ENCODE results near the gene COMMD6. TPM values are rescaled to one million over a fixed set of nuclear protein-coding genes. Genes with fewer than 3 reads are reported as not detected.

The COMMD6 gene
- total and polyA plus RNA-seq, 9 of the 15 experiments (the other 6 are each of a cell fraction or from before 2014, with no cell fraction given), result 32.6 to 116 (median 65.0) TPM

DNA sequence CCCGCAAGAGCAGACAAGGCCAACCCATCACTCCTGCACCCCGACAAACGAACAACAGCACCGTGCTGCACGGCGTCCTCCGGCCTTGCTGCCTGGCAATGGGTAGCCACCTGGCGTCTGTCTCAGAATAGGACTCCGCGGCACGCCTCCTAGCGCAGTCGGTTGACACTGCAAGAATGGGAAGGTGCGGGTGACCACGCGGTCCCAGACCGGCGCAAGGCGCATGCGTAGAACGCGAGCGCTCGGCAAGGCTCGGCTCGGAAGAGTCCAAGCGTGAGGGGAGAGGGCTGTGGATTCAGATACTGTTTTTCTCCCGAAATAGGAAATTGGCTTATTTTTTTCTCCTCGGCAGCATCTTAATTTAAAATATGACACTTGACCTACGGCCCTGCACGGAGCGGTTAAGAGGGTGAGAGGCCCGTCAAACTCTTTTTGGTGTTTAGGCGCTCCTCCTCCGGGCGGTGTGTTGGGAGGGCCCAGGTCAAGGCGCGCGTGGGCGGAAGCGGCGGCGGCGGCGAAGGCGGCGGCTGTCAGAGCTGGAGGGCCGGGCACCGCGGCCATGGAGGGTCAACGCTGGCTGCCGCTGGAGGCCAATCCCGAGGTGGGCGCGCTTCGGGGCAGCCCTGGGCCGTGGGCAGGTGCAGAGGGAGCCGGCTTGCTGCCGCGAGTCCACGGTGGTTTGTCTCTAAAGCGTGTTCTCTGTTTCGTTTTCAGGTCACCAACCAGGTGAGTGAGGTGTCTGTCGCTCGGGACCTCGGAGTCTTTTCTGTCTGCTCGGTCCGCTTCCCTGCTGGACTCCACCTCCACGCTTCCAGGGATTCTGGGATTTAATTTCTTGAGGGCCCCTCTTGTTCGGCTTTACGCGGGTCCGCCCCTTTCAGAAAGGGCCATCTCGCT, 11.9 kb upstream of the COMMD6 start, which contains the start of gene UCHL3 (continued):
- TF ChIP-seq, protein P1, sequence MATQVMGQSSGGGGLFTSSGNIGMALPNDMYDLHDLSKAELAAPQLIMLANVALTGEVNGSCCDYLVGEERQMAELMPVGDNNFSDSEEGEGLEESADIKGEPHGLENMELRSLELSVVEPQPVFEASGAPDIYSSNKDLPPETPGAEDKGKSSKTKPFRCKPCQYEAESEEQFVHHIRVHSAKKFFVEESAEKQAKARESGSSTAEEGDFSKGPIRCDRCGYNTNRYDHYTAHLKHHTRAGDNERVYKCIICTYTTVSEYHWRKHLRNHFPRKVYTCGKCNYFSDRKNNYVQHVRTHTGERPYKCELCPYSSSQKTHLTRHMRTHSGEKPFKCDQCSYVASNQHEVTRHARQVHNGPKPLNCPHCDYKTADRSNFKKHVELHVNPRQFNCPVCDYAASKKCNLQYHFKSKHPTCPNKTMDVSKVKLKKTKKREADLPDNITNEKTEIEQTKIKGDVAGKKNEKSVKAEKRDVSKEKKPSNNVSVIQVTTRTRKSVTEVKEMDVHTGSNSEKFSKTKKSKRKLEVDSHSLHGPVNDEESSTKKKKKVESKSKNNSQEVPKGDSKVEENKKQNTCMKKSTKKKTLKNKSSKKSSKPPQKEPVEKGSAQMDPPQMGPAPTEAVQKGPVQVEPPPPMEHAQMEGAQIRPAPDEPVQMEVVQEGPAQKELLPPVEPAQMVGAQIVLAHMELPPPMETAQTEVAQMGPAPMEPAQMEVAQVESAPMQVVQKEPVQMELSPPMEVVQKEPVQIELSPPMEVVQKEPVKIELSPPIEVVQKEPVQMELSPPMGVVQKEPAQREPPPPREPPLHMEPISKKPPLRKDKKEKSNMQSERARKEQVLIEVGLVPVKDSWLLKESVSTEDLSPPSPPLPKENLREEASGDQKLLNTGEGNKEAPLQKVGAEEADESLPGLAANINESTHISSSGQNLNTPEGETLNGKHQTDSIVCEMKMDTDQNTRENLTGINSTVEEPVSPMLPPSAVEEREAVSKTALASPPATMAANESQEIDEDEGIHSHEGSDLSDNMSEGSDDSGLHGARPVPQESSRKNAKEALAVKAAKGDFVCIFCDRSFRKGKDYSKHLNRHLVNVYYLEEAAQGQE (IDR thresholded peaks at IDR 0.05; ENCODE audit: borderline replicate concordance), result peak; percentile 48; the same call in 1 of the 2 replicates
- TF ChIP-seq, protein P1 (CRISPR knock-in tag; IDR thresholded peaks at IDR 0.05; ENCODE audit: low read depth), result no peak
- TF ChIP-seq FOXK2 (conservative IDR thresholded peaks at IDR 0.05 in 1 of 2, IDR thresholded peaks at IDR 0.05 in 1 of 2; ENCODE audit: low read depth in 2 of 2) (peak; percentile 38 to 99; a peak in 3 of 4 replicates), ZNF785 (CRISPR knock-in tag; IDR thresholded peaks at IDR 0.05) (no peak), NFIC (IDR thresholded peaks at IDR 0.05) (peak; percentile 26; the same call in 1 of the 2 replicates), FOSL1 (tag; conservative IDR thresholded peaks at IDR 0.05) (no peak), NR2C1 (IDR thresholded peaks at IDR 0.05) (peak; percentile 75), NR2C1 (tag; IDR thresholded peaks at IDR 0.05) (peak; percentile 53; the same call in 1 of the 2 replicates)
- TF ChIP-seq, protein P2, sequence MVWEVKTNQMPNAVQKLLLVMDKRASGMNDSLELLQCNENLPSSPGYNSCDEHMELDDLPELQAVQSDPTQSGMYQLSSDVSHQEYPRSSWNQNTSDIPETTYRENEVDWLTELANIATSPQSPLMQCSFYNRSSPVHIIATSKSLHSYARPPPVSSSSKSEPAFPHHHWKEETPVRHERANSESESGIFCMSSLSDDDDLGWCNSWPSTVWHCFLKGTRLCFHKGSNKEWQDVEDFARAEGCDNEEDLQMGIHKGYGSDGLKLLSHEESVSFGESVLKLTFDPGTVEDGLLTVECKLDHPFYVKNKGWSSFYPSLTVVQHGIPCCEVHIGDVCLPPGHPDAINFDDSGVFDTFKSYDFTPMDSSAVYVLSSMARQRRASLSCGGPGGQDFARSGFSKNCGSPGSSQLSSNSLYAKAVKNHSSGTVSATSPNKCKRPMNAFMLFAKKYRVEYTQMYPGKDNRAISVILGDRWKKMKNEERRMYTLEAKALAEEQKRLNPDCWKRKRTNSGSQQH (CRISPR knock-in tag; IDR thresholded peaks at IDR 0.05), result no peak
- TF ChIP-seq, protein P3, sequence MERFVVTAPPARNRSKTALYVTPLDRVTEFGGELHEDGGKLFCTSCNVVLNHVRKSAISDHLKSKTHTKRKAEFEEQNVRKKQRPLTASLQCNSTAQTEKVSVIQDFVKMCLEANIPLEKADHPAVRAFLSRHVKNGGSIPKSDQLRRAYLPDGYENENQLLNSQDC (CRISPR knock-in tag; IDR thresholded peaks at IDR 0.05), result no peak
- TF ChIP-seq, protein P4, sequence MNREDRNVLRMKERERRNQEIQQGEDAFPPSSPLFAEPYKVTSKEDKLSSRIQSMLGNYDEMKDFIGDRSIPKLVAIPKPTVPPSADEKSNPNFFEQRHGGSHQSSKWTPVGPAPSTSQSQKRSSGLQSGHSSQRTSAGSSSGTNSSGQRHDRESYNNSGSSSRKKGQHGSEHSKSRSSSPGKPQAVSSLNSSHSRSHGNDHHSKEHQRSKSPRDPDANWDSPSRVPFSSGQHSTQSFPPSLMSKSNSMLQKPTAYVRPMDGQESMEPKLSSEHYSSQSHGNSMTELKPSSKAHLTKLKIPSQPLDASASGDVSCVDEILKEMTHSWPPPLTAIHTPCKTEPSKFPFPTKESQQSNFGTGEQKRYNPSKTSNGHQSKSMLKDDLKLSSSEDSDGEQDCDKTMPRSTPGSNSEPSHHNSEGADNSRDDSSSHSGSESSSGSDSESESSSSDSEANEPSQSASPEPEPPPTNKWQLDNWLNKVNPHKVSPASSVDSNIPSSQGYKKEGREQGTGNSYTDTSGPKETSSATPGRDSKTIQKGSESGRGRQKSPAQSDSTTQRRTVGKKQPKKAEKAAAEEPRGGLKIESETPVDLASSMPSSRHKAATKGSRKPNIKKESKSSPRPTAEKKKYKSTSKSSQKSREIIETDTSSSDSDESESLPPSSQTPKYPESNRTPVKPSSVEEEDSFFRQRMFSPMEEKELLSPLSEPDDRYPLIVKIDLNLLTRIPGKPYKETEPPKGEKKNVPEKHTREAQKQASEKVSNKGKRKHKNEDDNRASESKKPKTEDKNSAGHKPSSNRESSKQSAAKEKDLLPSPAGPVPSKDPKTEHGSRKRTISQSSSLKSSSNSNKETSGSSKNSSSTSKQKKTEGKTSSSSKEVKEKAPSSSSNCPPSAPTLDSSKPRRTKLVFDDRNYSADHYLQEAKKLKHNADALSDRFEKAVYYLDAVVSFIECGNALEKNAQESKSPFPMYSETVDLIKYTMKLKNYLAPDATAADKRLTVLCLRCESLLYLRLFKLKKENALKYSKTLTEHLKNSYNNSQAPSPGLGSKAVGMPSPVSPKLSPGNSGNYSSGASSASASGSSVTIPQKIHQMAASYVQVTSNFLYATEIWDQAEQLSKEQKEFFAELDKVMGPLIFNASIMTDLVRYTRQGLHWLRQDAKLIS (CRISPR knock-in tag; IDR thresholded peaks at IDR 0.05), result 0 out of 2 replicates have a peak, but pooled peaks have one; percentile 42

All from K562 (cell line).